CD4-positive, alpha-beta T cell treated with Interleukin-10 for 1 hour (primary cell): ENCODE measurements around the gene NAT10.
"Not testable (repeated sequence)": the region's sequence is repeated elsewhere in the genome, so short reads cannot be mapped to it uniquely, and the experiment has no call there.

ENCODE experiments used
- DNase-seq: peaks from one replicate; pipeline ENCODE4 v3.0.0-alpha.2; 2020

Gene NAT10

DNA sequence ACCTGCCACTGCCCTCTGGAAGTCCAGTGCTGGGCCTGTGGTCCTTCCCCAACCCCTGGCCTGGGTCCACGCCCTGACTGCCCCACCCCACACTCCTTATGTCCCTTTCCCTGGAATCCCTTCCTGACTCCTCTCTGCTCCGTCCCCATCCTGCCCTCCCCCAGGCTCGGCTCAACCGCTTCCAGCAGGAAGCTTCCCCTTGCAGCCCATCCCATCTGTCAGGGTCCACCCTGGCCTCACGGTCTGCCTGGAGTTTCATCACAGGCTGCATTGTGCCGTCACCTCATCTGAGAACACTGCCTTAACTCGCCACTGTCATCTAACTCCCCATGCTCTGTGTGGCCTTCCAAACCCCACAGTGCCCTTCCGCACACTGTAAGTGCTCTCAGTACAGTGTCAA is 64.3 kb downstream of the NAT10 start:
- DNase-seq = no peak

DNA sequence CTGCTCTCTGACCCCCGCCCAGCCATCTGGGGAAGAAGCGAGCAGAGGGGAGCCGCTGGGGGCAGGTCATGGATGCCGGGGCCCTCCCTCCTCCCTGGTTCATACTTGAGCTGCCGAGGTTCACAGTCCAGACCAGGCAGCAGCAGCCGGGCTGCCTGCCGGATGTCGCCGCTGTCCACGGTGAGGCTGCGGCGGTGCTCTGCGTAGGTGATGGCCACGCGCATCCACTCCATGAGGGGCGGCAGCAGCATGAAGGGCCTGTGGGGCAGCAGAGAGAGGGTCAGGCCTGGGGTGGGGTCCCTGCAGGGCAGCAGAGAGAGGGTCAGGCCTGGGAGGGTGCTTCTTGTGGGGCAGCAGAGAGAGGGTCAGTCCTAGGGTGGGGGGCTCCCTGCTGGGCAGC is 67.6 kb downstream of the NAT10 start:
- no peak for DNase-seq

DNA sequence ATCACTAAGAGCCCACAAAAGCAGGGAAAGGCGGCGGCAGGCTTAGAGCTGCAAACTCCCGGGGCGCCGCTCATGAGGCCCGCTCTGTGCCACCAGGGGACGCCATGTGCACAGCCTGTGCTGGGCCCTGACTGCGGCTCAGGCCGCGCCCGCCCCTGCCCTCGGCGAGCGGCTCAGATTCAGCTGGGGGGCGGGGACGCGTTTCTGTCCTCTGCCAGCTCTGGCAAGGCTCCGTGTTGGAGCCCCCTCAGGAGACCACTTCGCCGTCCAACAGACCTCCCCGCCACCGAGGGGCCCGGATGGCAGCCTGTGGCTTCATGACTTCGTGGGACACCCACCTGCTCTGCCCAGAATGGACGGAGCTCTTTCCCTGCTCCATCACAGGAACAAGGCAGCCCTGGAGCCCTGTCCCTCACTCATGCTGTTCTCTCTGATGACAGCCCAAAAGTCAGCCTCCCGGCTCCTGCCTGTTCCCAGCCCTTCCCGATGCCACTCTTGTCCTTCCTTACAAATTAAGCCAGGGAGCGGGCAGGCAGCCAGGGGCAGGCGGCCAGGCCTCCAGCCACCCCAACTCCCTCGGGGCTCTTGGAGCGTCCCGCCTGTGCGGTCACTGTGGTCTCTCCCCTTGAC is 69.1 kb downstream of the NAT10 start:
- peak; percentile 77 for DNase-seq

DNA sequence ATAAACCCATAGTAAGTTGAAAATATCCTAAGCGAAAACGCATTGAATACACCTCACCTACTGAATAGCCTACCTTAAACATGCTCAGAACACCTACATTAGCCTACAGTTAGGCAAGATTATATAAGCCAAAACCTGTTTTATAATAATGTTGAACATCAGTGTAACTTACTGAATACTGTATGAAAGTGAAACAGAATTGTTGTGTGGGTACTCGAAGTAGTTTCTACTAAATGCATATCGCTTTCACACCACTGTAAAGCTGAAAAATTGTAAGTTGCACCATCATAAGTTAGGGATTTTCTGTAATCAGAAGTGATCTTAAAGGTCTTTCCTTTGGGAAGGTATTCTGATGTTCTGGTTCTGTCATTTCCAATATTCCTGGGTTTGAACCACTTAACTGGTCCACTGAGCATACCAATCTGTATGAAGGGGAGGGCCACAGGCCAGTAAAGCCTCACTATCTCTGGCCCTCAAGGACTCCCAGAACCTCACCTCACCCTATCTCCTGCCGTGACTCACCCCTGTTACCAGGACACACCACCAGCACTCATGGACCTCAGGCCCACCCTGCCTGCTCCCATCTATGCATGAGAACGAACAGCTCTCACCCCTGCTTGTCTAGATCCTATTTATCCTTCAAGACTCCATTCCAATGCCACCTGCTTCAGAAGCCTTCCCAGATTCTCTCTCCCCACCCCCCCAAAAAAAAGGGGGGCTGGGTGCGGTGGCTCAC is 70.0 kb downstream of the NAT10 start:
- no peak for DNase-seq

DNA sequence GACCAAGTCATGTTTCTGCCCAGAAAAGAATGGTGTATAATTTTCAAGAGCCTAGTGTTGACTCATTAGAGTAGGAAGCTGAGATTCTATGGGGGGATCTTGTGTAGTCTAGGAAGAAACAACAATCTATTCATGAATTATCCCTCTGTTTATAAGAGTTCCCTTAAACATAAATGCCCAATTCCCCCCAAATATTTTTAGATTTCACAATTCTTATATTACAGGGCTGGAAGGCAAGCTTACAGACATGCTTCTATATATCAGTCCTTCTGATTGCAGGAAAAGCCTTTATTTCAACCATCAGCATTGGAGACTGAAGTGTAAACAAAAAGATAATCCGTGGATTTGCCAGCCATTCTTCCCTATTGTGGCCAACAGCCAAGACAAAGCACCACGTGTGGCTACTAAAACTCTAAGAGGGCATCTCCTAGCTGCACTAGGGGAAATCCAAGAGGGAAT is 71.4 kb downstream of the NAT10 start:
- no peak for DNase-seq

DNA sequence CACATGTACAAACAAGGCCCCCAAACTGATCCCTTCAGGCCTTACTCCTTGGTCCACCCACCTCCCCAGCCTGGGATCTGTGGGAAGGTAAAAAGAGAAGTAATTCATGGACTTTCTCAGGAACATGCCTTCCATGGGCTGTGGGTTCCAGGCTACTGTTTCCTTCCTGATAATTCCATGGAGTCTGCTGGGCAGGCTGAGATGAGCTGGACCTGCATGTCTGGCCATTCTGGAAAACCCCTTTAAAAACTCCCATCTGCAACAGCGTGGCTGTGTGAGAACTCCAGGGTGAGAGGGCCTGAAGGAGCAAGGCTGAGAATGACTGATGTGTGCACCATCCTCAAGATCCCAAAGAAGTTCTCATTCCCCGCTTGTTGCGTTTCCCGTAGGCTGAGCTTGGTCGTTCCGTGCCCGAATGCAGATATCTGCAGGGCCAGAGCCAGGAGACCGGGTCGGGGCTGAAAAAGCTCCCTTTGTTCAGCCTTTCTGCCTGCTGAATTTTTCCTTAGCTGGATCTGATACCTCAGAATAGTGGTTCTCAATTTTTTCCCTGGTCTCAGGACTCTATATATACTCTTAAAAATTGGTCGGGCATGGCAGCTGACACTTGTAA is 72.9 kb downstream of the NAT10 start:
- DNase-seq = no peak

DNA sequence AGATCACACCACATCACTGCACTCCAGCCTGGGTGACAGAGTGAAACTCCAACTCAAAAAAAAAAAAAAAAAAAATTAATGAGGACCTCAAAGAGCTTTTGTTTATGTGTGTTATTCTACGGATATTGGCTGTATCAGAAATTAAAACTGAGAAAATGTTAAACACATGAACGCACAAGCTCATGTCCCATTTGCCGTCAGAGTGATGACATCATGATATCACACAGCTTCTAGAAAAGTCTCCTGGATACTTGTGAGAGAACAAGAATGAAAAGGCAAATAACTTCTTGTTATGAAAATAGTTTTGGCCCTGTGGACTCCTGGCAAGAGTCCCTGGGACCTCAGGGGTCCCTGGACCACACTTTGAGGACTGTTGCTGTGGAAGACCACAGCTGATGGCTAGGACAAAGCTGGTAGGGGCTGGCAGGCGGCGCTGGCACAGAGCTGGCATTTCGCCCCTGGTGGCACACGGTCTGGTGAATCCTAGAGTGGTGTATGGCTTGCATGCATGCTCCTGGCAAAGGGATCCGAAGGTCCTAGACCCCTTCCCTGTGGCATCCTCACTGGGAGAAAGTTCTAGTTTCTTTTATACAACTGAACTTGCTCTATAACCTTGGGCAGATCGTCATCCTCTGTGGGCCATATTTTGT is 73.7 kb downstream of the NAT10 start:
- no peak for DNase-seq

DNA sequence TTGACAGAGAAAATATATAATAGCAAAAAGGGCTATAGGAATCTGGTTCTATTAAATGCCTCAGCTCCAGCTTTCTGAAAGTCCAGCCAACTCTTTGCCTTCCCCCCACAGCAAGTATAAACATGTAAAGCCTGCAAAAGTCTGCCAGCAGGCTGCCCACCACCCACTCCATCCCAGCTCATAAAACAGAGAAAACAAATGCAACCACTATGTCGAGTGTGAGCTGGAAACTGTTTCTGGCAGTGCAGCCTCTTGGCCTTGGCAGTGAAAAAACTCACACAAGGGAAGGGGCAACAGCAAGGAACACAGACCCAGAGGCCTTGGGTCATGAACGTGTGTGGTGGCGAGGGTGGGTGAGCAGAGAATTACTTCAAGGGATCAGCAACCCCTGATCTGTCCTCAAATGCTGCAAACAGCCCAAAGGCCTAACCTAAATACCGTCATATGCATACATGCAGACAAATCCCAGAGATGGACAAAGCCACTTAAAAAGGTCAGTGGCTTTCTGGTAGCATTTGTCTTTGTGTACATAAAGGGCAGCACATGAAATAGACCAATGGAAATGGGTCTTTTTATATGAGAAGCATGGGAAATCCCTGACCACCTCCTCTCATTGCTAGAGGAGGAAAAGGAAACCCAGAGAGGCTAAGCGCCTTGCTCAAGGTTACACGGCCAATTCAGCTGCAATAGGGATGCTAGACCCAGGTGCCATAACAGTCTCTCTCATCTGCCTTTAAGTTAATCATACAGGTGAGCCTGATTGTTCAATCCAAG is 74.8 kb downstream of the NAT10 start:
- no peak for DNase-seq

DNA sequence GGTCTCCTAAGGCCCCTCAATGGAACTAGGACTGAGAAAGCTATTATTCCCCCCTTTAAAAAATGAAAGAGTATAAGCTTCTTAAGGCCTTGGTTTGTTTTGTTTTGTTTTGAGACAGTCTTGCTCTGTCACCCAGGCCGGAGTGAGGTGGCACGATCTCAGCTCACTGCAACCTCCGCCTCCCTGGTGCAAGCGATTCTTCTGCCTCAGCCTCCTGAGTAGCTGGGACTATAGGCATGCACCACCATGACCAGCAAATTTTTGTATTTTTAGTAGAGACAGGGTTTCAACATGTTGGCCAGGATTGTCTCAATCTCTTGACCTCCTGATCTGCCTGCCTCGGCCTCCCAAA is 75.4 kb downstream of the NAT10 start:
- not testable (repeated sequence) for DNase-seq

DNA sequence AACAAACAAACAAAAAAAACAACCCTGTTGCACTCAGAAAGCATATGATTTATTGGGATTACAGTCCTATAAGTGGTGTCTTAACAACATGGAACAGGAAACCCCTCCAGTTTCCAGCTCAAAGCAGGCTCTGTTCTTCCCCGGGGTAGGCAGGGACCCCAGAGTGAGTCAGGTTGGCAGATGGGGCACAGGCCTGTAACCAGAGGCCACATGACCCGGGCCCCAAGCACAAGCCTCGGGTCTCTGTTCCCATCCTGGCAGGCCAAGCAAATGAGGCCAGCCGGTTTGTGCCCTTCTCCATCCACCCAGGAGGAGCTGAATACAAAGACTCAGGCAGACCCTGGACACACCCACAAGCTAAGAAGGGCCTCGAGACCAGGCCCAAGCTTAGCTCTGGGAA is 75.8 kb downstream of the NAT10 start:
- no peak for DNase-seq

DNA sequence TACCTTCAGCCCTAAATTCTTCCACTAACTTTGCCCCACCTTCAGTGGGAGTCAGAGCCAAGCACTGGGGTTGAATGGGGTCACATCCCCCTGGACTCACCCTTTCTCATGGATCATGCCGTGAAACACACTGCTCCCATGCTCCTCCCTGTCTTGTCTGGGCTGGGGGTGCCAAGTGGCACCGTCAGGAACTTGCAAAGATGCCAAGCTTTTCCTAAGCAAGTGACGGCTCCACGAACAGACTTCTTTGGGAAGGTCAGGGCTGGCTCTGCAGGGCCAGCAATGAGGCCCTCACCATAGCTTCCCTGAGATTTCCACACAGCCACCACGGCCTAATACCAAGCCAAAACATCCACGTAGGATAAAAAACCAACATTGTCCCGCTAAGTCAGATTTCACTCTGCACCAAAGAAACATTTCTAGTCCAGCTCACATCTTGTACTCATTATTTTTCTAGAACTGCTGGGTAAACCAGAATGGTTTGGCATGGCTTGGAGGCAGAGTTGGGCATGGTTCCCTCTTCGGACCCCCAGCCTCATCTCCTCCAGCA is 76.5 kb downstream of the NAT10 start:
- no peak for DNase-seq

DNA sequence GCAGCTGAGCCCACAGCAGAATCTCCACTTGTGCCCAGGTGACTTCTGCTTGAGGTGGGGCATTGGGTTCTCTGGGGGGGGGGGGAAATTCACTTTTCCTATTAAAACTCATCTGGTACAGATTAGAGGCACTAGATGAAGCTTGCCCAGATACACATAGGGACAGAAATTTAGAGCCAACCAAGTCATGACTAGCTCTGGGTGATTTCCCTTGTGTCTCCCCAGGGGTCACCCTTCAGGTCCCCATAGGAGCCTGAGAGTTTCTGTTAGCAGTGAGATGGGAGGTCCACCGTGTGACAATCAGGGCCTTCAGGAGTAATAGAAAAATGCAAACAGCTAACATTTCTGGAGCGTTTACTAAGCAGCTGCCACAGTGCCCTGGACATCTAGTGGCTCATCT is 77.0 kb downstream of the NAT10 start:
- no peak for DNase-seq

DNA sequence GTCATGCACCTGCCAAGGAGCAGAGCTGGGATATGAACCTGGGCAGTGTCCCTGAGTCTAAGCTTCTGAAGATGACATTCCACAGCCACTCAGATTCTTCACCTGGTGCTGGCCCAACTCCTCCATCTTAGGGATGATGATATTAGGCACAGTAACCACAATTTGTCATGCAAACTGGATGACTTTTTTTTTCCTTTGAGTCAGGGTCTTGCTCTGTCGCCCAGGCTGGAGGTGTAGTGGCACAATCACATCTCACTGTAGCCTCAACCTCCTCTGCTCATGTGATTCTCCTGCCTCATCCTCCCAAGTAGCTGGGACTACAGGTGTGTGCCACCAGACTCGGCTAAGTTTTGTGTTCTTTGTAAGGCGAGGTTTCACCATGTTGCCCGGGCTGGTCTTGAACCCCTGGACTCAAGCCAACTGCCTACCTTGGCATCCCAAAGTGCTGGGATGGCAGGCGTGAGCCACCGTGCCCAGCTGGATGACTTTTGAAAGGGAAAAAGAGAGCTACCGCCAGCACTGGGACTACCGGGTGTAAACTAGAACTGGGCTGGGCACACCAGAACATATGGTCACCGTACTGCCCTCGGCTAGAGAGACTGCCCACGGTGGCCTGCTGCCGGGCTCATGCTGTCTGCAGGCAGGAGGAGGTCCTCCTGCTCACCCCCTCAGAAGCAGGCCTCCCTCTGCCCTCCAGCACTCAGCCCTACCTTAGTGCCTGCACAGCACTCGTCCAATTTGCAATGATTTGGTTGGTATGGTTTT is 77.7 kb downstream of the NAT10 start:
- DNase-seq = no peak

DNA sequence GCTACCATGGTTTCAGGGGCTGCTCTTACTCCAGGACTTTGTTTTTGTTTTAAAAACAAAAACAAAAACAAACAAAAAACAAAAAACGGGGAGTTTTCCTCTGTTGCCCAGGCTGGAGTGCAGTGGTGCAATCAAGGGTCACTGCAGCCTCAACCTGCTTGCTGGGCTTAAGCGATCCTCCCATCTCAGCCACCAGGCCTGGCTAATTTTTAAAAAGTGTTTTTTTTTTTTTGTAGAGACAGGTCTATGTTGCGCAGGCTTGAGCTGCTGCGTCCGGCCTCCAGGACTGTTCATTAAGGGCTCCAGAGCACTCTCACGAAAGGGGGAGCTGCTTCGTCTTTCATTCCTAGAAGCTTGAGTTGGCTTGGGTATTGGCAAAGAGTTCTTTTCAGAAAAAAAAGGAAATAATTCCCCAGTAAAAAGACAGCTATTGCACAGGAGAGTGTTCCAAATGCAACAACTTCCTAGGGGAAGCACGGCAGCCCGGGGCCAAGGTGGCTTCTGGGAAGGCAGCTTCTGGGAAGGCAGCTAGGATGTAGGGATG is 78.5 kb downstream of the NAT10 start:
- no peak for DNase-seq

DNA sequence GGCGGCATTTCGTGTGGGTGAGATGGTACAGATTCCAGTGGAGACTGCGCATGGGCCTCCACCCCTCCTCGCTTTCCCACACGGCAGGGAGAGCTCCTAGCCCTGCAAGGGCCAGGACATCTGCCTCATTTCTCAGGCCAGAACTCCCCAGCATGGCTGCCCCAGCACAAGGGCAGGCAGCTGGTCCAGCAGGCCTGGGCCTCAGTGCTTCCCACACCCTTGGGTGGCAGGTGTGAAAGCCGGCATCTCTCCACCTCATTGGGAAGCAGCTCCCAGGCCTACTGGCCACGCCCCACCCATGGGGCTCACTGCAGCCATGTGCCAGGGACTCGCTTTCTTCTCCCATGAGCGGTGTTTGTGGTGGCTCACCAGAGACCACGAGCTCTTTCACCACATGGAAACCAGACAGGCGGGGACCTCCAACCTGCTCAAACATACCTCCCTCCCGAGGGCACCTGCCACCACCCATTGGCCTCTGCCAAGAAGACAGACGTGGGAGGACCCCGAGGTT is 79.1 kb downstream of the NAT10 start:
- no peak for DNase-seq

DNA sequence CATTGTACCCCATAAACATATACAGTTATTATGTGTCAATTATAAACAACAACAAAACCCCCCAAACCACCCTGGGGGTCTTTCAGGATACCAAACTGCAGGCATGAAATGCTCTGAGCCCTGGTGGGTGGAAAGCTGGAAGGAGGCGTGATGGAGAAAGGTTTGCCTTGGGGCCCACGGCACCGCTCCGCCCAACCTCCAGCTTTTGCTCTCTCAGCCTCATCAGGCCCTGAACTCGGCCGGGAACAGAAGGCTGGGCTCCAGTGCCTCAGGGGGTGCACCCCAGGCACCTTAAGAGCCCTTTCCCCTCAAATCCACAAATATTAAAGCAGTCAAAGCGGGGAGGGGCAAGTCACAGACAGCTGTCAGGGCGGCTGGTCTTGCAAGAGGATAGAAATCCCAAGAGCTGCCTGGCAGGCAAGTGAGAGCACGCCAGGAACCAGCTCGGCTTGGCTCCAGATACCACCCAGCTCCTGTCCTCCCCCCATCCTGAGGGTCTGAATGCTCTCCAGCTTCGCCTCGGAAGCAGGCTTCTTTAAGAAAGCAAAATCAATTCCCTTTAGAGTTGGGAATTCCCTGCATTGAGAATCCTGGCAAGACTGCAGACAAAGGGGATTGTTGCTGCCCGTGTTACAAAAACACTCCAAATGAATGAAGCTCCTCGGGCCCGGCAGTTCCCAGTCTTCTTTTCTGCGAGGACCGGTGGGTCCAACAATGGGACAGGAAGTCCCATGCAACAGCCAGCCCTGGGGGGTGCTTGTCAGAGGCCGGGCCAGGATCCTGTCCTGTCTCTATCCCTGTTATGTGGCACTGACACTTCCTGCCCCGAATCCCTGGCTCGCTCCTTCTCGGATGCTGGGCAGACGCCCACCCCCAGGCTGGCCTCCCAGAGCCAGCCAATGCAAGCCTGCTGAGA is 80.8 kb downstream of the NAT10 start:
- no peak for DNase-seq

DNA sequence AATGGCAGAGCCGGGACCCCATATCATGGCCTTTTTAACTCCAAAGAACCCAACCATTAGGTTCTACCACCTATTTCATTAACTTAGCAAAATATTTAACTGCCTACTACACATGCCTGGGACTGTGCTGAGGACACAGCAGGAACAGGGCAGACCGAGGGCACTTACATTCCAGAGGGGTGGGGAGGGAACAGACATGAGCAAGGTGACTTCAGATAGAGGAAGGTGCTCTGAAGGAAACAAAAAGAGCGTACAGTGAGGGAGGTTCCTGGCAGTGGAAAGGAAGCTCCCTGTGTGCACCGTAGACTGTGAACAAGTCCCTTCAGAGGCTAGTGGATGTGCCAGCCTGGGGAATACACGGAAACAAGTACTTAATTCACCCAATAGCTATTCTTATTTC is 82.8 kb downstream of the NAT10 start:
- no peak for DNase-seq

DNA sequence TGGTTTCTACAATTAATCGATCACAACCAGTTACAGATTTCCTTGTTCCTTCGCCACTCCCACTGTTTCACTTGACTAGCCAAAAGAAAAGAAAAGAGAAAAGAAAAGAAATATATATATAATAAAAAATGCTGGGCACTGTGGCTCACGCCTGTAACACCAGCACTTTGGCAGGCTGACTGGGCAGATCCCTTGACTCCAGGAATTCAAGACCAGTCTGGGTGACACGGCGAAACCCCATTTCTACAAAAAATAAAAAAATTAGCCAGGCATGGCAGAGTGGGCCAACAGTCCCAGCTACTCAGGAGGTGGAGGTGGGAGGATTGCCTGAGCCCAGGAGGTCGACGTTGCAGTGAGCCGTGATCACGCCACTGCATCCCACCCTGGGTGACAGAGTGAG is 83.8 kb downstream of the NAT10 start:
- no peak for DNase-seq

DNA sequence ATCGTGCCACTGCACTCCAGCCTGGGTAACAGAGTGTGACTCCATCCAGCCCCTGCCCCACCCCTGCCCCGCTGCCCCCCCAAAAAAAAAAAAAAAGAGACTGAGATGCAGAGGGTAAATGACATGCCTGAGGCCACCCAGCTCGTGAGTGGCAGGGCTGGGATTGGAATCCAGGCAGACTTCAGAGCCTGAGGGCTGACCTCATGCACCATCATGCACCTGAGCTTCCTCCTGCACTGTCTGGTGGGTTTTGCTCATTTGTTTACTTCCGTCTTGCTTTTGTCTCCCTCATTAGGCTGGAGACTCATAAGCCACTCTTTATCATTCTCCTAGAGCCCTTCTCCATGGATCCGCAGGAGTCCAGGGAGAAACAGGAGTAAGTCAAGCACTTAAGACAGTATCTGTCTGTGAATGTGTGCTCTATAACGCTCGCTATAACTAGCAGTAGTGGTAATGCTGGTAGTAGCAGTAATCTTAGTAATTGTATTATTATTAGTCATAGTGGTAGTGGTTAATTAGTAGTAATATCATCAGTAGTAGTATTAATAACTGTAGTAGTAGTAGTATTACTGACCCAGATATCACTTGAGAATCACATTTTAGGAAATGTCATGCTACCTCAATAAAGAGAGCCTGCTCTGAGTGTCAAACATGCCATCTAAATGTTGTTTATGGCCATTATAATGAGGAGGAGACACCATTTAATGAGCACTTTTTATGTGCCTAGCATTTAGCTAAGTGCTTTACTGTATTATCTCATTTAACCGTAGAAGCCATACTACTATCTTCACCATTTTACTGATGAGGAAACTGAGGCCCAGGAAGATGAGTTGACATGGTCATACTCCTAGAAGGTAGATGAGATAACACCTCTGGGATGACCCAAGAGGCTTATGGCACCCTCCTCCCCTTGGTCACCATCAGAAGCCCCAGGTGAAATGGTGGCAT is 85.0 kb downstream of the NAT10 start:
- no peak for DNase-seq
